AG20443 (cell line): ENCODE results near the gene PPP1R18.
A peak's percentile ranks its signal among the peaks of the same experiment; 100 is the strongest.
"Not testable (repeated sequence)": the region's sequence is repeated elsewhere in the genome, so short reads cannot be mapped to it uniquely, and the experiment has no call there.

Experiments
- DNase-seq: peaks from one replicate; pipeline ENCODE4 v3.0.0; 2012; ENCODE audit warnings: low spot score, mixed read lengths

Gene PPP1R18, protein sequence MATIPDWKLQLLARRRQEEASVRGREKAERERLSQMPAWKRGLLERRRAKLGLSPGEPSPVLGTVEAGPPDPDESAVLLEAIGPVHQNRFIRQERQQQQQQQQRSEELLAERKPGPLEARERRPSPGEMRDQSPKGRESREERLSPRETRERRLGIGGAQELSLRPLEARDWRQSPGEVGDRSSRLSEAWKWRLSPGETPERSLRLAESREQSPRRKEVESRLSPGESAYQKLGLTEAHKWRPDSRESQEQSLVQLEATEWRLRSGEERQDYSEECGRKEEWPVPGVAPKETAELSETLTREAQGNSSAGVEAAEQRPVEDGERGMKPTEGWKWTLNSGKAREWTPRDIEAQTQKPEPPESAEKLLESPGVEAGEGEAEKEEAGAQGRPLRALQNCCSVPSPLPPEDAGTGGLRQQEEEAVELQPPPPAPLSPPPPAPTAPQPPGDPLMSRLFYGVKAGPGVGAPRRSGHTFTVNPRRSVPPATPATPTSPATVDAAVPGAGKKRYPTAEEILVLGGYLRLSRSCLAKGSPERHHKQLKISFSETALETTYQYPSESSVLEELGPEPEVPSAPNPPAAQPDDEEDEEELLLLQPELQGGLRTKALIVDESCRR

DNA sequence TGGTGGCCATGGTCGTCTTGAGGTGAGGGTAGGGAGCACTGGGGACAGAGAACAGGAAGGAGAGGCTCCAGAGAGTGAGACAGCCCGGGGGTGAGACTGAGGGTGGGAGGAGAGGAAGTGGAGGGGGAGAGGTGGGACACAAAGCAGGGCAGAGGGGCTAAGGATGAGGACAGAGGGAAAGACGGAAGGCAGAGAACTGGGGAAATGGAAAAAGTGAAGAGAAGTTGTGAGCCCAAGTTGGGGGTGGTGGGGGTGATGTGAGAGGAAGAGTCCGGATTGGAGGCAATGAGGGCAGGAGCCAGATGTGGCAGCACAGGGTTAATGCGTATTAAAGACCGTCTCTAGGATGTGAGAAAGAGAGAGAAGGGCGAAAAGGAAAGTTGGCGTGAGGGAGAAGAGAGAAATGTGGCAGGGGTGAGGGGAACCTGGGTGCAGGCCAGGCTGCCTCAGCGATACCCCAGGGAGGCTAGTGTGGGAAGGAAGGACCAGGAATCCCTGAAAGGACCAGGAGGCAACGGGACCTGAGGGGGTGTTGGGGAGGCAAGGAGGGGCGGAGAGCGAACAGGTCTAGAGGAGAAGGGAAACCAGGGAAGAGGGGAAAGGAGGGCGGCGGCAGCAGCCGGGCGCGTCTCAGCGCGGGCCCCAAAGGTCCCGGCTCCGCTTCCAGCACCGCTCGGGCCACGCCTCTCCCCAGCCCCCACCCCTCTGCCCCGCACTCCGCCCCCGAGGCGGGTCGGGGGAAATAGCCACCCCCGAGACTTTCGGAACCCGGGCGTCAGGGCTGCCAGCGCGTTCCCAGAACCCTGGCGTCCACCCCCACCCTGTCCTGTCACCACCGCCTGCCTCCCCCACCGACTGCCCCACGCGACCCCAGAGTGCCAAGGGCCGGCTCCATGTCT is at the start of gene PPP1R18:
PPP1R18 (minus strand) TSS at position 637 of the 899 bp plus-strand sequence; CDS start at position 10, 627 bp downstream.
- peak; percentile 80 for DNase-seq

- no peak for DNase-seq
Measured at GRCh38 chr6:30735668-30736314, 49.3 kb upstream of the PPP1R18 start.

DNA sequence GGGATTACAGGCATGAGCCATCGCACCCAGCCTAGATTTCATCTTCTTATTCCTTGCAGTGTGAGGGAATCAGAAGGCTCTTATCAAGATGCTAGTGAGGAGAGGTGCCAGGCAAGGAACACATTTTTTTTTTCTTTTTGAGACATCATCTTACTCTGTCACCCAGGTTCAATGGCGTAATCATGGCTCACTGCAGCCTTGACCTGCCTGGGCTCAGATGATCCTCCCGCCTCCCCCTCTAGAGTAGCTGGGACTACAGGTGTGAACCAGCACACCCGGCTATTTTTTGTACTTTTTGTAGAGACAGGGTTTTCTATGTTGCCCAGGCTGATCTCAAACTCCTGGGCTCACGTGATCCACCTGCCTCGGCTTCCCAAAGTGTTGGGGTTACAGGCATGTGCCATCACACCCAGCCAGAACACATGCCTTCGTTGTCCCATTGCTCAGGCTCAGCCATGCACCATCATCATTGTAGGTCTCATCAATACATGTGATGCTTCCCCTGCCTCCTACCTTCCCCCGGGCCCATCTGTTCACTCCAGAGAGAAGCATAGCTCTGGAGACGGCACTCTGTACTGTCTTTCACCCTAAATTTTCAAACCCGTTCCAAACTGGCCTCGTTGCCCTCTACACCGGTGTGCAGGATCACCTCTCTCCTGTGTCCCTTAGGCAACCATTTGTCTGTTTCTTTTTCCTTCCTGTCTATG is 45.9 kb upstream of the PPP1R18 start:
- no peak for DNase-seq

DNA sequence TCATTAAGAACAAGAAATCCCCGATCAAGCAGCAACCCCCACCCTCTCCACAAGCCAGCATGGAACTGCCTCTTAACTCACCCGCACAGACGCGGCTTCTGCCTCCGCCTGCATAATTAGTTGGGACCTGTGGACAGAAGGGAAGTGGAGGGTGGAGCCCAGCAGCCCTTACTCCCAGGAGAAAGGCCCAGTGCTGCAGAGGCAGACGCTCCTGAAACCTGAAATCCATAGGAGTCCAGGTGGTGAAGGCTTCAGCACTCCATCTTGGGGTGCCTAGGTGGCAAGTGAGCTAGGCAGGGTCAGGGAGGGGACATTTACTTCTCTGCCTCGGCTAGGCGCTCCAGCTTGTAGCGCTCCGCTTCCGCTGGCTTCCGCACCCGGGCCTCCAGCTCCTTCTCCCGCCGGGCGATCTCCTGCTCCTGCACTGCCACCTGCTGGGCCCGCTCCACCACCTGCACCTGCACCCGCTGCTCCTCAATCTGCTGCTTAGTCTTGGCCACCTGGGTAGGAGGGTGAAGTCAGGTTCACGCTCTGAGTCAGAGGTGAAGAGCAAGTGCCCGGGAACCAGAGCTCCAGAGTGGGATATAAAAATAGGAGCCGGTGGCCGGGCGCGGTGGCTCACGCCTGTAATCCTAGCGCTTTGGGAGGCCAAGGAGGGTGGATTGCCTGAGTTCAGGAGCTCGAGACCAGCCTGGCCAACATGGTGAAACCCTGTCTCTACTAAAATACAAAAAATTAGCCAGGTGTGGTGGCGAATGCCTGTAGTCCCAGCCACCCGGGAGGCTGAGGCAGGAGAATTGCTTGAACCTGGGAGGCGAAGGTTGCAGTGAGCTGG is 44.4 kb upstream of the PPP1R18 start:
- DNase-seq = no peak

- peak; percentile 57 for DNase-seq
Measured at GRCh38 chr6:30727920-30728553, 41.6 kb upstream of the PPP1R18 start.

DNA sequence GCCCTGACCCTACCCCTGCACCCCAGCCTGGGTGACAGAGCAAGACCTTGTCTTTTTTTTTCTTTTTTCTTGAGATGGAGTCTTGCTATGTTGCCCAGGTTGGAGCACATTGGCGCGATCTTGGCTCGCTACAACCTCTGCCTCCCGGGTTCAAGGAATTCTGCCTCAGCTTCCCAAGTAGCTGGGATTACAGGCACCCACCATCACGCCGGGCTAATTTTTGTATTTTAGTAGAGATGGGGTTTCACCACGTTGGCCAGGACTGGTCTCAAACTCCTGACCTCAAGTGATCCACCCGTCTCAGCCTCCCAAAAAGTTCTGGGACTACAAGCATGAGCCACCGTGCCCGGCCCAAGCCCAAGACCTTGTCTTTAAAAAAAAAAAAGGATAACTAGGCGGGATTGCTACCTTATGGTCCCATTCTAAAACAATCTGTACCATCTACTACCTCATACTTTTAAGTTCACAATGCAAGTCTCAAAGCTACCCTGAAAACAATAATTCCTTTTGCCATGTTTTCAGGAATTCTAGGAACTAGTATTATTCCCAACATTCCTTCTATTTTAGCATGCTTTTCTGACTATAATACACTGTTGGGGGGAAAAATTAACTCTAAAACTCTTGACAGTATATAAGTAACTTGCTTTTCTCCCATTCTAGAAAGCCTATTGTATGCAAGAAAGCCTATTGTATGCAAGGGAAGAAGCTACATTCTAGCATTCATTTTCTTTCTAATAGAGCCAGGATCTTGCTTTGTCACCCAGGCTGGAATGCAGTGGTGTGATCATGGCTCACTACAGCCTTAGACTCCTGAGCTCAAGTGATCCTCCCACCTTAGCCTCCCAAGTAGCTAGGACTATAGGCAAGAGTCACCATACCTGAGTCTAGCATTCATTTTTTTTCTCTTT is 40.3 kb upstream of the PPP1R18 start:
- no peak for DNase-seq

GRCh38 chr6:30725713-30726505 is 39.5 kb upstream of the PPP1R18 start:
- peak; percentile 13 for DNase-seq

DNA sequence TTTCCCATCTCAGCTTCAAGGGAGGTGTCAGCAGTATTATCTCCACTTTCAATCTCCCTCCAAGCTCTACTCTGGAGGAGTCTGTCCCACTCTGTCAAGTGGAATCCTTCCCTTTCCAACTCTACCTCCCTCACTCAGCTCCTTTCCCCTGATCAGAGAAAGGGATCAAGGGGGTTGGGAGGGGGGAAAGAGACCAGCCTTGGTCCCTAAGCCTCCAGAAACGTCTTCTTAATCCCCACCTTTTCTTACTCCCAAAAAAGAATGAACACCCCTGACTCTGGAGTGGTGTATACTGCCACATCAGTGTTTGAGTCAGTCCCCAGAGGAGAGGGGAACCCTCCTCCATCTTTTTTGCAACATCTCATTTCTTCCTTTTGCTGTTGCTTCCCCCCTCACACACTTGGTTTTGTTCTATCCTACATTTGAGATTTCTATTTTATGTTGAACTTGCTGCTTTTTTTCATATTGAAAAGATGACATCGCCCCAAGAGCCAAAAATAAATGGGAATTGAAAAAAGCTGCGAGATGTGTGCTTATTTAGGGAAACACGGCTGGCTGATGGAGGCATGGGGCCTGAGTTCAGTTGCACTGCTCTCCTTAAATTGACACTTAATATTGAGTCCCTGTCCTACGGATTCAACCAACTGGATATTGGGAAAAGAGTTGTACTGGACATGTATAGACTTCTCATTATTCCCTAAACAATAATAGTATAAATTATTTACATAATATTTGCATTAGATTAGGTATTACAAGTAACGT is 38.6 kb upstream of the PPP1R18 start:
- no peak for DNase-seq

DNA sequence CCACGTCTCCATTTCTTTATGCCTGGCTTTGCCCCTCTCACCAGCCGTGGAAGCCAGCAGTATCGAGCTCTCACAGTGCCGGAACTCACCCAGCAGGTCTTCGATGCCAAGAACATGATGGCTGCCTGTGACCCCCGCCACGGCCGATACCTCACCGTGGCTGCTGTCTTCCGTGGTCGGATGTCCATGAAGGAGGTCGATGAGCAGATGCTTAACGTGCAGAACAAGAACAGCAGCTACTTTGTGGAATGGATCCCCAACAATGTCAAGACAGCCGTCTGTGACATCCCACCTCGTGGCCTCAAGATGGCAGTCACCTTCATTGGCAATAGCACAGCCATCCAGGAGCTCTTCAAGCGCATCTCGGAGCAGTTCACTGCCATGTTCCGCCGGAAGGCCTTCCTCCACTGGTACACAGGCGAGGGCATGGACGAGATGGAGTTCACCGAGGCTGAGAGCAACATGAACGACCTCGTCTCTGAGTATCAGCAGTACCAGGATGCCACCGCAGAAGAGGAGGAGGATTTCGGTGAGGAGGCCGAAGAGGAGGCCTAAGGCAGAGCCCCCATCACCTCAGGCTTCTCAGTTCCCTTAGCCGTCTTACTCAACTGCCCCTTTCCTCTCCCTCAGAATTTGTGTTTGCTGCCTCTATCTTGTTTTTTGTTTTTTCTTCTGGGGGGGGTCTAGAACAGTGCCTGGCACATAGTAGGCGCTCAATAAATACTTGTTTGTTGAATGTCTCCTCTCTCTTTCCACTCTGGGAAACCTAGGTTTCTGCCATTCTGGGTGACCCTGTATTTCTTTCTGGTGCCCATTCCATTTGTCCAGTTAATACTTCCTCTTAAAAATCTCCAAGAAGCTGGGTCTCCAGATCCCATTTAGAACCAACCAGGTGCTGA is 37.6 kb upstream of the PPP1R18 start:
- DNase-seq = not testable (repeated sequence)

DNA sequence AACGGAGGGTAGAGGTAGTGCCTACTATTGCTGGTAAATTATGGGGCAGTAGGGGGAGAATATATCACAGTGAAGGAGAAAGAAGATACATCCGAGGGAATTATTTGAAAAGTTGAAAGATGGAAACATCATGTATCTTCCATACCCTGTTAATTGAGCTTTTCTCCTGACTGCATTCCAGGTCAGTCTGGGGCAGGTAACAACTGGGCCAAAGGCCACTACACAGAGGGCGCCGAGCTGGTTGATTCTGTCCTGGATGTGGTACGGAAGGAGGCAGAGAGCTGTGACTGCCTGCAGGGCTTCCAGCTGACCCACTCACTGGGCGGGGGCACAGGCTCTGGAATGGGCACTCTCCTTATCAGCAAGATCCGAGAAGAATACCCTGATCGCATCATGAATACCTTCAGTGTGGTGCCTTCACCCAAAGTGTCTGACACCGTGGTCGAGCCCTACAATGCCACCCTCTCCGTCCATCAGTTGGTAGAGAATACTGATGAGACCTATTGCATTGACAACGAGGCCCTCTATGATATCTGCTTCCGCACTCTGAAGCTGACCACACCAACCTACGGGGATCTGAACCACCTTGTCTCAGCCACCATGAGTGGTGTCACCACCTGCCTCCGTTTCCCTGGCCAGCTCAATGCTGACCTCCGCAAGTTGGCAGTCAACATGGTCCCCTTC is 36.9 kb upstream of the PPP1R18 start:
- not testable (repeated sequence) for DNase-seq

DNA sequence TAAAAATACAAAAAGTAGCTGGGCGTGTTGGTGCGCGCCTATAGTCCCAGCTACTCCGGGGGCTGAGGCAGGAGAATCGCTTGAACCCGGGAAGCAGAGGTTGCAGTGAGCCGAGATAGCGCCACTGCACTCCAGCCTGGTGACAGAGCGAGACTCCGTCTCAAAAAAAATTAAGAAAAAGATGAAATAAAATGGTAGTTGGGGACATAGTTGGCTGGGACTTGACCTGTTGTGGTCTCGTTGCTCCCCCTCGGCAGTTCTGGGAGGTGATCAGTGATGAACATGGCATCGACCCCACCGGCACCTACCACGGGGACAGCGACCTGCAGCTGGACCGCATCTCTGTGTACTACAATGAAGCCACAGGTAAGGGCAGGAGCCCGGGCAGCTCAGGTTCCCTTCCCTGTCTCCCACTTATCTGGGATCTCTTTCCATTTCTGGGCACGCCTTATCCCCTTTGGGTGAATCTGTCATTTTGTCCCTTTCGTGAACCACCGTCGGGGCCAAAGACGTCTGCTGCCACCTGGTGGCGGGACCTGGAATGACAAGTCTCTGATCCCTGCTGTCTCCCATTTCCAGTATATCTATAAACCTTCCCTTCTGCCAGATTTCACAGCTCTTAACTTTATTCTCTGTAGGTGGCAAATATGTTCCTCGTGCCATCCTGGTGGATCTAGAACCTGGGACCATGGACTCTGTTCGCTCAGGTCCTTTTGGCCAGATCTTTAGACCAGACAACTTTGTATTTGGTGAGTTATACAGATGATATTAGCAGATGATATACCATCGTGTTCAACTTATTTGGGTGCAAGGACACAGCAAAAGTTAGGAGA is 36.1 kb upstream of the PPP1R18 start:
- DNase-seq = peak; percentile 66

- not testable (repeated sequence) for DNase-seq
Measured at GRCh38 chr6:30722025-30722279, 35.5 kb upstream of the PPP1R18 start.

GRCh38 chr6:30721198-30722024 is 35.0 kb upstream of the PPP1R18 start:
- peak; percentile 92 for DNase-seq

DNA sequence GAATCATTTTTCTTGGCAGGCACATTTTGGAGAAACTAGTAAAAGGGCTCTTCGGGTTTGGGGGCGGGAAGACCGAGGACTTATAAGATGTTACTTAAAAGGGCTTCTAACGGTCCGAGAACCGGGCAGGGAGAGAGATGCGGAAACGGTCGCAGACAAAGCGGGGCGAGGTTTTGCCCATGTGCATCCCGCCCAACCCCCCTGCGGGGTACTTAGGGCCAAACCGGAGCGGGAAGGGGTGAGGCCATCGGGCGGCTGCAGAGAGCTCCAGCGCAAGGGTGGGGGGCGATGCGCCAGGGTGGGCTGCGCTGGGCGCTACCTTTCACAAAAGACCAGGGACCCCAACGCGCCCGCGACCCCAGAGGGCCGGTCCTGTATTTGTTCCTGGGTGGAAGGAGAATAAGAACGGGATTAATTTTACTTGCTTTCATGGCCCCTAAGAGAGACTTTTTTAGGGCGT is 34.3 kb upstream of the PPP1R18 start:
- DNase-seq = peak; percentile 20
